DND-41 (cell line): ENCODE measurements around the gene SEC31A.
"Not testable (repeated sequence)": the region's sequence is repeated elsewhere in the genome, so short reads cannot be mapped to it uniquely, and the experiment has no call there.

Experiments used
- ATAC-seq: fragments of 200-7000 bp; cut with Tn5 transposase; 3 replicates; pipeline ENCODE4 v1.9.1; 2021; ENCODE audit warnings: low read depth; ENCODE audit not compliant: insufficient read depth
- DNase-seq: peaks from one replicate; pipeline ENCODE4 v3.0.0-alpha.2; 2020
- H2AFZ ChIP-seq: 2 replicates; pipeline ENCODE4 v1.6.0; 2012; ENCODE audit warnings: low read depth, low read length
- H3K27ac ChIP-seq: 2 replicates; pipeline ENCODE4 v1.5.1; 2012; ENCODE audit warnings: low read length, inconsistent platforms
- H3K27me3 ChIP-seq: fragments of 200-600 bp; sonication (generic); 2 replicates; pipeline ENCODE4 v1.6.0; 2012; ENCODE audit warnings: low read length, mild to moderate bottlenecking, inconsistent platforms; ENCODE audit not compliant: insufficient read depth, poor library complexity
- H3K36me3 ChIP-seq: 2 replicates; pipeline ENCODE4 v1.5.1; 2012; ENCODE audit warnings: low read length, inconsistent platforms; ENCODE audit not compliant: insufficient read depth
- H3K4me1 ChIP-seq: 2 replicates; pipeline ENCODE4 v1.5.1; 2012; ENCODE audit warnings: mild to moderate bottlenecking, low read length; ENCODE audit not compliant: insufficient read depth
- H3K4me2 ChIP-seq: 2 replicates; pipeline ENCODE4 v1.6.0; 2012; ENCODE audit warnings: mild to moderate bottlenecking, moderate library complexity, low read length, inconsistent platforms; ENCODE audit not compliant: insufficient read depth
- H3K4me3 ChIP-seq, 2 experiments: fragments of 200-600 bp in 1 of 2; shearing (Covaris generic) in 1 of 2; 2 replicates each; pipeline ENCODE4 v1.5.1; 2012 to 2016; ENCODE audit warnings: inconsistent platforms in 2 of 2, low read length in 2 of 2, mild to moderate bottlenecking in 2 of 2, low read depth in 1 of 2, moderate library complexity in 1 of 2
- H3K79me2 ChIP-seq: 2 replicates; pipeline ENCODE4 v1.6.0; 2012; ENCODE audit warnings: low read length, inconsistent platforms; ENCODE audit not compliant: insufficient read depth
- H3K9ac ChIP-seq: 2 replicates; pipeline ENCODE4 v1.6.0; 2012; ENCODE audit warnings: low read depth, mild to moderate bottlenecking, inconsistent platforms, low read length, moderate library complexity
- H3K9me3 ChIP-seq: 2 replicates; pipeline ENCODE4 v1.5.1; 2012; ENCODE audit warnings: low read length, moderate library complexity, mild to moderate bottlenecking, inconsistent platforms; ENCODE audit not compliant: insufficient read depth, severe bottlenecking
- H4K20me1 ChIP-seq: 2 replicates; pipeline ENCODE4 v1.6.0; 2012; ENCODE audit warnings: low read length; ENCODE audit not compliant: insufficient read depth
- EZH2 ChIP-seq: IDR thresholded peaks from 3 replicates; pipeline ENCODE4 v1.6.1; 2012; ENCODE audit warnings: borderline replicate concordance, low read depth, mild to moderate bottlenecking, moderate library complexity, low read length, inconsistent platforms; ENCODE audit not compliant: severe bottlenecking
- TF ChIP-seq, protein P1 (sequence below): IDR thresholded peaks from 2 replicates; pipeline ENCODE4 v1.5.1; 2012; ENCODE audit warnings: borderline replicate concordance, low read length, moderate library complexity, mild to moderate bottlenecking; ENCODE audit not compliant: poor library complexity, severe bottlenecking; ENCODE audit errors: extremely low read depth

Gene SEC31A

DNA sequence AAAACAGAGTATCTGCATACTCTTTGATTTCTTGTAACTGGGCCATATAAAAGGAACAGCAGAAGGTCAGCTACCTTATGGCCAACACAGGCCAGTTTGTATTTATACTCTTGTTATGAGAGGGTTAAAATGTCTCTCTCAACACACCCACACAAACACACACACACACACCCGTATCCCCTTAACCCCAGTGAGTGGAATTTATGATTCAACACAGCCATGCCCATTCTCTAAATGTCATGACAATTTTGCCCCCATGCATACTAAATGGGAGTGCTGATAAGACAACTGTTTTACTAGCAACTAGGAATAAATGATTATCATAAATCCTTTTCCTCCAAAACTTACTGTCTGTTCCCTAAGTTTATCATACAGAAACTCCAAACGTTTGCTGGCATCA lies 70.3 kb downstream of the SEC31A start:
- no peaks in the 10 kb centered on the region for H4K20me1 ChIP-seq
- no peak overlapping the region for H3K4me2 ChIP-seq
- no peaks in the 10 kb centered on the region for H3K79me2 ChIP-seq
- H3K9ac ChIP-seq = no peak overlapping the region
- ATAC-seq (no peak), DNase-seq (no peak)
- no peak overlapping the region for H3K4me3 ChIP-seq
- H3K27me3 ChIP-seq = no peaks in the 10 kb centered on the region
- no peaks in the 10 kb centered on the region for H3K9me3 ChIP-seq
- H3K27ac ChIP-seq = no peak overlapping the region
- no peak overlapping the region for H2AFZ ChIP-seq
- H3K36me3 ChIP-seq = peaks cover 67% of the 10 kb centered on the region
- TF ChIP-seq, protein P1, sequence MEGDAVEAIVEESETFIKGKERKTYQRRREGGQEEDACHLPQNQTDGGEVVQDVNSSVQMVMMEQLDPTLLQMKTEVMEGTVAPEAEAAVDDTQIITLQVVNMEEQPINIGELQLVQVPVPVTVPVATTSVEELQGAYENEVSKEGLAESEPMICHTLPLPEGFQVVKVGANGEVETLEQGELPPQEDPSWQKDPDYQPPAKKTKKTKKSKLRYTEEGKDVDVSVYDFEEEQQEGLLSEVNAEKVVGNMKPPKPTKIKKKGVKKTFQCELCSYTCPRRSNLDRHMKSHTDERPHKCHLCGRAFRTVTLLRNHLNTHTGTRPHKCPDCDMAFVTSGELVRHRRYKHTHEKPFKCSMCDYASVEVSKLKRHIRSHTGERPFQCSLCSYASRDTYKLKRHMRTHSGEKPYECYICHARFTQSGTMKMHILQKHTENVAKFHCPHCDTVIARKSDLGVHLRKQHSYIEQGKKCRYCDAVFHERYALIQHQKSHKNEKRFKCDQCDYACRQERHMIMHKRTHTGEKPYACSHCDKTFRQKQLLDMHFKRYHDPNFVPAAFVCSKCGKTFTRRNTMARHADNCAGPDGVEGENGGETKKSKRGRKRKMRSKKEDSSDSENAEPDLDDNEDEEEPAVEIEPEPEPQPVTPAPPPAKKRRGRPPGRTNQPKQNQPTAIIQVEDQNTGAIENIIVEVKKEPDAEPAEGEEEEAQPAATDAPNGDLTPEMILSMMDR = no peak
- TF ChIP-seq EZH2 = no peak
- no peaks in the 10 kb centered on the region for H3K4me1 ChIP-seq

DNA sequence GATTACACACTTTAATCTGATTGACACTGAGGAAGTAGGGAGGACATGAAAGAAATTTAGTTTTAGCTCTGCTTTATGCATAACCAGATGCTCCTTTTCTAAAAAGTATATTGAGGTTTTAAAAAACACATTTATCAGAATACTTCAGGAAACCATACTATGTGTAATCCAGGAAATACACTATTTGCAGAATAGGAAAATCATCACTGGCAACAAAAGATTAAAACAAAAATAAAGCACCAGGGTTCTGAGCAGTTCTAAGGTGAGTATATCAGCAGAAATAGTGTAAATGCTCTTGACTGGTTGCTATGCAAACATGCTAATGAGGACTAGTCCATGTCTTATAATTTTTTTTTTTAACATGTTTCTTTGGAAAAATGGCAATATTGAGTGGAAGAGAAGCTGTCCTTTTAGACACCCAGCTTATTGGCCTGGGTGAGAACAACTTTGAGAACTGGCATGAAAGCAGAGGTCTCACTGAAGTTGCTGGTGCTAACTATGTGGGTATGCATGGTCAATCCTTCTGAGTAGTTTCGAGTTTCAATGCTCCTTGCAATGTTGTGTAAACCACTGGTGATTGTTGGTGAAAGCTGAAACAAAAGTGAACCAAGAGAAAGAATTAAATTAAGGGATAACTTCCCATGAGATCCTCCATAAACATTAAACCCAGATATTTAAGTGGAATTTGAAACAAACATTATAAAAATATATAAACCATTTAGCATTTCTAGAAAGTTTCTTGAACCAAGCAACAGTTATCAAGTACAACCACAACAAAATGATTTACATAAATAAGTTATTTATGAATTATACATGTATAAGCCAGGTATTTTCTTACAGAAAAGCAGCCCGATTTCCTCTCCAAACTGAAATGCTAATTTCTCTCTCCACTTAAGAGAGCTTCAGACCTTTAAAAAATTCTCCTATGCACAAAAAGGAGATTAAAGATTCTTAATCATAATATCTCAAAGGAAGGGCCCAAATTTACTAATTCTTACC lies 72.0 kb downstream of the SEC31A start:
- no peak overlapping the region for H3K9ac ChIP-seq
- no peaks in the 10 kb centered on the region for H3K79me2 ChIP-seq
- DNase-seq = no peak
- TF ChIP-seq, protein P1 = no peak
- TF ChIP-seq EZH2 = no peak
- no peaks in the 10 kb centered on the region for H3K4me1 ChIP-seq
- H4K20me1 ChIP-seq = no peaks in the 10 kb centered on the region
- H3K27me3 ChIP-seq = no peaks in the 10 kb centered on the region
- no peak overlapping the region for H2AFZ ChIP-seq
- H3K4me2 ChIP-seq = no peak overlapping the region
- ATAC-seq = no peak
- peaks cover 52% of the 10 kb centered on the region for H3K36me3 ChIP-seq
- no peak overlapping the region for H3K27ac ChIP-seq
- no peak overlapping the region for H3K4me3 ChIP-seq
- H3K9me3 ChIP-seq = no peaks in the 10 kb centered on the region

DNA sequence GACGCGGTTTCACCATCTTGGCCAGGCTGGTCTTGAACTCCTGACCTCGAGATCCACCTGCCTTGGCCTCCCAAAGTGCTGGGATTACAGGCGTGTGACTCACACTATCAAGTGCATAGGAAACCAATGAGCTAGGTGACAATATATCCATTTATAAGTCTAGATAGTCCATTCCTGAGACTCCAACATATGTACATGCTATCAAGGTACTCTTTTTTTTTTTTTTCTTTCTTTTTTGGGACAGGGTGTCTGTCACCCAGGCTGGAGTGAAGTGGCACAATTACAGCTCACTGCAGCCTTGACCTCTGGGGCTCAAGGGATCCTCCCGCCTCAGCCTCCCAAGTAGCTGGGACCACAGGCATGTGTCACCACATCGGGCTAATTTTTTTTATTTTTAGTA lies 74.1 kb downstream of the SEC31A start:
- not testable (repeated sequence) for H3K4me3 ChIP-seq, H3K27ac ChIP-seq, H3K4me2 ChIP-seq, H4K20me1 ChIP-seq, H2AFZ ChIP-seq, H3K27me3 ChIP-seq, H3K4me1 ChIP-seq, DNase-seq, H3K9me3 ChIP-seq, H3K9ac ChIP-seq, H3K79me2 ChIP-seq, ATAC-seq
- peaks cover 35% of the 10 kb centered on the region for H3K36me3 ChIP-seq

DNA sequence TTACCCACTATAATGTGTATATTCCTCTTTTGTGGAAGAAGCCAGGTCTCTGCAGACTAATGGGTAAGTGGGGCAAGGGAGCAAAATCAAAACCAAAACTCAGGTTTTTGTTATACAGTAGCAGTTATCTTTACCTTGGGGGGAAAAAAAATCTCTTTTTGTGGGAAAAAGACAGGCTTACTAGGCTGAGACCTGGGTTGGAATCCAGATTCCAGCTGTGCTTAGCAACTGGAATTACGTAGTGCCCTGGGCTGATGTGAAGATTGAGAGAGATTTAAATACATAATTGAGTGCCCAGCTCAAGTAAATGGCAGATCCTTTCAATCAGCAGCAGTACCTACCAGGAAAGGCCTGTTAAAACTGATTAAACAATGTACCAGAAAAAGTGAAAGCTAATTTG lies 76.9 kb downstream of the SEC31A start:
- Histone ChIP-seq H3K36me3 (peaks cover 14% of the 10 kb centered on the region), H4K20me1 (no peaks in the 10 kb centered on the region), H3K9me3 (no peaks in the 10 kb centered on the region), H3K27ac (no peak overlapping the region), H2AFZ (no peak overlapping the region), H3K79me2 (no peaks in the 10 kb centered on the region), H3K27me3 (no peaks in the 10 kb centered on the region), H3K9ac (no peak overlapping the region), H3K4me1 (no peaks in the 10 kb centered on the region), H3K4me3 (no peak overlapping the region), H3K4me2 (no peak overlapping the region)
- no peak for TF ChIP-seq EZH2
- TF ChIP-seq, protein P1 = no peak
- DNase-seq (no peak), ATAC-seq (no peak)
